HS-5 (cell line): ENCODE results near the gene P2RX4.
"Not testable (repeated sequence)": the region's sequence is repeated elsewhere in the genome, so short reads cannot be mapped to it uniquely, and the experiment has no call there.

Experiments
- DNase-seq: peaks from one replicate; pipeline ENCODE4 v3.0.0-alpha.2; 2012; ENCODE audit warnings: low read depth

The P2RX4 gene, protein sequence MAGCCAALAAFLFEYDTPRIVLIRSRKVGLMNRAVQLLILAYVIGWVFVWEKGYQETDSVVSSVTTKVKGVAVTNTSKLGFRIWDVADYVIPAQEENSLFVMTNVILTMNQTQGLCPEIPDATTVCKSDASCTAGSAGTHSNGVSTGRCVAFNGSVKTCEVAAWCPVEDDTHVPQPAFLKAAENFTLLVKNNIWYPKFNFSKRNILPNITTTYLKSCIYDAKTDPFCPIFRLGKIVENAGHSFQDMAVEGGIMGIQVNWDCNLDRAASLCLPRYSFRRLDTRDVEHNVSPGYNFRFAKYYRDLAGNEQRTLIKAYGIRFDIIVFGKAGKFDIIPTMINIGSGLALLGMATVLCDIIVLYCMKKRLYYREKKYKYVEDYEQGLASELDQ

DNA sequence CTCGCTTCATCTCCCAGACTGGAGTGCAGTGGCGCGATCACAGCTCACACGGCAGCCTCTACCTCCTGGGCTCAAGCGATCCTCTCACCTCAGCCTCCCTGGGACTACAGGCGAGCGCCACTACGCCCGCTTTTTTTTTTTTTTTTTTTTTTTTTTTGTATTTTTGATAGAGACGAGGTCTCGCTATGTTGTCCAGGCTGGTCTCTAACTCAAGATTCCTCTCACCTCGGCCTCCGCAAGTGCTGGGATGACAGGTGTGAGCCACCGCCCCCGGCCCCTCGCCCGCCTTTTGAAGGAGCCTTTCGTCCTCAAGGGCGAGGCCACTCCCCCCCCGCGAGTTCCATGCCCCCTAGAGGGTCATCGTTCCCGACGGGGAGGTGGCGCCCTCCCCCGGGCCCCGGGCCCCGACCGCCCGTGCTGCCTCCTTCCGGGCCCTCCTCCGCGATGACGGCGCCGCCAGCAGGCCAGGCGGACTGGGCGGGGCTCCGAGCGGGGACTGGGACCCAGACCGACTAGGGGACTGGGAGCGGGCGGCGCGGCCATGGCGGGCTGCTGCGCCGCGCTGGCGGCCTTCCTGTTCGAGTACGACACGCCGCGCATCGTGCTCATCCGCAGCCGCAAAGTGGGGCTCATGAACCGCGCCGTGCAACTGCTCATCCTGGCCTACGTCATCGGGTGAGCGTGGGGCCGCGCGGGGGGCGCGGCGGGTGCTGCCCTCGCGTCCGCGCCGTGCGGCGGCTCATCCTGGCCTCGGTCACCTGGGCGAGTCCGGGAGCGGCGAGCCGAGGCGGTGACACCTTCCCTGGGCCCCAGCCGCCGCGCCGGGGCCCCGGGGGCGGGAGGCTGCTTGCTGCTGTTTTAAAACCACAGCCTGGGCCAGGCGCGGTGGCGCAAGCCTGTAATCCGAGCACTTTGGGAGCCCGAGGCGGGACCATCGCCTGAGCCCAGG is at the start of gene P2RX4:
Gene P2RX4 (plus strand): TSS at position 506 of the 949 bp plus-strand sequence. CDS start 36 bp downstream, at position 542.
- DNase-seq, result peak; percentile 50

DNA sequence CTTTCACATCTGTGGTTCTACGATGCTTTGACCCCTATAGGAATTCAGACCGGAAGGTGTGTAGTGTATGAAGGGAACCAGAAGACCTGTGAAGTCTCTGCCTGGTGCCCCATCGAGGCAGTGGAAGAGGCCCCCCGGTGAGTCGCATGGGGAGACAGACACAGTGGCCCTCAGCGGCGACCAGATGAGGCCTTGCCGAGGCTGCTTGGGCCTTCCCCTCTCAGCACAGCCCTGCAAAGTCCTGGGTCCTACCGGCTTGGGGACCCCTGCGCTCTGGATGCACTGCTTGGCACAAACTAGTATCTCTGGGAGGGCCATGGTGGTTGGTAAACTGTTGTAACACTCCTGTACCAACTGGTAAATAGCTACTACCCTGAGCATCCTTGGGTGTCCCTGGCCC is 47.5 kb upstream of the P2RX4 start:
- no peak for DNase-seq

DNA sequence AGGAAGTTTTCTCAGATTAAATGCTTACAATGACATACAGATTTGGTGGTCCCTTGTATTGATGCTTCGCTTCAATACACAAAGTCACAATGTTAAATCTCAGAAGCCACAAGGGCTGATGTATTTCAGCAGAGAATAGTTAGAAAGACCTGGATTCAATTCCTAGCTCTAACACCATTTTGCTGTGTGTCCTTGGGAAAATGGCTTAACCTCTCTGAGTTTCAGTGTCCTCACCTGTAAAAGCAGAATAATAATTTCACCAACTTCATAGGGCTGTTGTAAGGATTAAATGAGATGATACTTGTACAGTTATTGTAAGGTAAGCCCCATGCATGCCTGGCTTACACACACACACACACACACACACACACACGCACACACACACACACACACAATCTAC is 46.9 kb upstream of the P2RX4 start:
- DNase-seq, result no peak

DNA sequence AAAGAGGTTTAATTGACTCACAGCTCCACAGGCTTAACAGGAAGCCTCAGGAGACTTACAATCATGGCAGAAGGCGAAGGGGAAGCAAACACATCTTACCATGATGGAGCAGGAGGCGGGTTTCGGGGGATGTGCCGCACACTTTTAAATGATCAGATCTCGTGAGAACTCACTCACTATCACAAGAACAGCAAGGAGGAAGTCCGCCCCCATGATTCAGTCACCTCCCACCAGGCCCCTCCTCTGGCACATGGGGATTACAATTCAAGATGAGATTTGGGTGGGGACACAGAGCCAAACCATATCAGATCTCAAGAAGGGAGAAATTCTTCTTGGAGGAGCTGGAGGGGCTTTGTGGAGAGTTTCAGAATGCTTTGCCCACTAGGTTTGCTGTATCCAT is 45.1 kb upstream of the P2RX4 start:
- not testable (repeated sequence) for DNase-seq

DNA sequence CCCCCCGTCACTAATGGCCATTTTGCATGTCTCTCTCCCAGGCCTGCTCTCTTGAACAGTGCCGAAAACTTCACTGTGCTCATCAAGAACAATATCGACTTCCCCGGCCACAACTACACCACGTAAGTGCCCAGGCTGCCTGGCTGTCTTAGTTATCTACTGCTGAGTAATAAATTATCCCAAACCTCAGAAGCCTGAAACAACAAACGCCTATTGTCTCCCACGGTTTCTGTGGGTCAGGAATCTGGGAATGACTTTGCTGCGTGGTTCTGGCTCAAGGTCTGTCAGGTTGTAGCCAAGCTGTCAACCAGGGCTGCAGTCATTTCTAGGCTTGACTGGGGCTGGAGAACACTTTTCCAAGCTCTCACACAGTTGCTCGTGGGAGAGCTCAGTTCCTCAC is 44.6 kb upstream of the P2RX4 start:
- no peak for DNase-seq

DNA sequence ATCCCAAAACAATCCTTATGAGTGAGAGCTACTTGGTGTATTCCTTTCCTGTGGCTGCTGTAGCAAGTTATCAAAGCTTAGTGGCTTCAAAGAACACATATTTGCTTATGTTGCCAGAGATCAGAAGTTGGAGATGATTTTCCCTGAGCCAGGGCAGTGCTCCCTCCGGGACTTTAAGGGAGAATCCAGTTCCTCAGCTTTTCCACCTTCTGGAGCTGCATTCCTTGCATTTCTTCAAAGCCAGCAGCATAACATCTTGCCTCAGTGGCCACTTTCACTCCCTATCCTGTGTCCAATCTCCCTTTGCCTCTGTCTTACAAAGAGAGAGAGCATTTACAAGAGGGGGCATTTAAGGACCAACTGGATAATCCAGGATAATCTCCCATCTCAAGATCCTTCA is 43.6 kb upstream of the P2RX4 start:
- DNase-seq, result no peak

DNA sequence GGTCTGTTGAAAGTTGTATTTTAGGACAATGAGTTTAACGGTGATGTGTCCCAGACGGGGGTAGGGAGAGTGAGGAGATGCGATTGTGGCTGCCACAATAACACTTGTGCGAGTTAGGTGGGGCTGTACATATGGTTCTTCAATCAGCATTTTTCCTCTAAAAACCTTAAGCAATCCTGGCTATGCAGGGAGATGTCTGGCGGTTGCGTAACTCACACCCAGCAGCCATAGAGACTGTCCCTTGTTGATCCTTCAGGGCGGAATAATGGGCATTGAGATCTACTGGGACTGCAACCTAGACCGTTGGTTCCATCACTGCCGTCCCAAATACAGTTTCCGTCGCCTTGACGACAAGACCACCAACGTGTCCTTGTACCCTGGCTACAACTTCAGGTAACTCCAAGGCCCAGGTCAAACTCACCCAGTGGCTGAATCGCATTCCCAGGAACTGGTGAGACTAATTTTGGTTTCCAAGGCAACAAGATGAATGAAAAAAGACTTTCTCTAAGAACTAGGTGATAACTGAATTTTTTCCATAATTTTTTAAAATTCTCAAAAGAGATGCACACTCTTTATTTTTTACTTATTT is 42.6 kb upstream of the P2RX4 start:
- no peak for DNase-seq

DNA sequence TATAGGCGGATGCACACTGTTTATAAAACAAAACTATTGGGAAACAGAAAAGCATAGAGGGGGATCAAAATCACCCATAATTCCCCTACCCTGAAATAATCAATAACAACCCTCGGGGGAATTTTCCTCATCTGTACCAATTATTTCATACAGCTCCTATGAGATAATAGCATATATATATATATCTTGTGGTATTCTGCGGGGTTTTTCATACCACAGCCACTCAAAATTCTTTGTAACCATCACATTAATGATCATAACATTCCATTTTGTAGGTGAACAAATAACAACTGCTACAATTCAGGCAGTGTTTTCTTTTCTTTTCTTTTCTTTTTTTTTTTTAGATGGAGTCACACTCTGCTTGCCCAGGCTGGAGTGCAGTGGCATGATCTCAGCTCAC is 42.0 kb upstream of the P2RX4 start:
- no peak for DNase-seq

DNA sequence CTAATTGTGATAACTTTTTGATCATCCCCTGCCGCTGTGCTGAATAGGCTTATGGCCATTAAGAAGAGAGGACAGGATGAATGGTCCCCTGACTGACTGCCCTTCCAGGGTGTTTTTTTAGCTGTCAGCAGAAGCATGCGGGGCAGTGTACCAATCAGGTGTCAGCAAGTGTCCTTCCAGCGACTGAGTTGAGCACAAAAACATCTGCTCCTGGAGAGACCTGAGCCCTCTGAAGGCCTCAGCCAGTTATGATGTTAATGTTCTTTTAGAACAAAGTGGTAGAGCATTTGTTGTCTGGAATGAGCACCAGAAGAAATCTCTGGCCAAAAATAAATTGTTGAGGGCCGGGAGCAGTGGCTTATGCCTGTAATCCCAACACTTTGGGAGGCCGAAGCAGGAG is 39.8 kb upstream of the P2RX4 start:
- no peak for DNase-seq

DNA sequence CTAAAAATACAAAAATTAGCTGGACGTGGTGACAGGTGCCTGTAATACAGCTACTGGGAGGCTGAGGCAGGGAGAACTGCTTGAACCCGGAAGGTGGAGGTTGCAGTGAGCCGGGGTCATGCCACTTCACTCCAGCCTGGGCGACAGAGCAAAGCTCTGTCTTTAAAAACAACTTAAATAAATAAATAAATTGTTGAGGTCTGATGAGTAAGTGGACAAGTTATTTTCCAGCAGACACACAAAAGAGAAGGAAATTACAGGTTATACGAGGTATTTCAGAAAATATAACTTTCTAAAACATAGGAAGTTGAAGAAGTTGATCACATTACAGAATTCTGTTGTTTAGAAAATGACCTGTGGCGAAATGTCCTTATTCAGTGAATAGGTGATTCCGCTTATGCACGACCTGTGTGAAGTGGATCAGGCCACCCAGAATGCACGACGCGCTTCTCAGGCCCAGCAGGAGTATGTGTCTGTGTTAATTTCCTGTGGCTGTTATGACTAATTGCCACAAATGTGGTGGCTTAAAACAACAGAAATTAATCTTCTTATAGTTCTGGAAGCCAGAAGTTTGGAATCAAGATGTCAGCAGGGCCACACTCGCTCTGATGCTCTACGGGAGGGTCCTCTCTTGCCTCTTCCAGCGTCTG is 39.2 kb upstream of the P2RX4 start:
- DNase-seq, result peak; percentile 14

DNA sequence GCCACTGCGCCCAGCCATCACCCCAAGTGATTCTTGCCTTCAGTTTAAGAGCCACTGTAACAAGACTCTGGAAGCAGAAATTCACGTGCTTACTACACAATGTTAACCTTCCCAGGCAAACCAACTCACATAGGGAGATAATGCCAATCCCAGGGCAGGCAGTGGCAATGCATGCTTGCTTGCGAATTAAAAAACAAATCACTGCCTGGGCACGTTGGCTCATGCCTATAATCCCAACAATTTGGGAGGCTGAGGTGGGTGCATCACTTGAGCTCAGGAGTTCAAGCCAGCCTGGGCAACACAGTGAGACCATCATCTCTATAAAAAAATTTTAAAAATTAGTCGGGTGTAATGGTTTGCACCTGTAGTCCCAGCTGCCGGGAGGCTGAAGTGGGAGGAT is 37.8 kb upstream of the P2RX4 start:
- DNase-seq, result no peak

DNA sequence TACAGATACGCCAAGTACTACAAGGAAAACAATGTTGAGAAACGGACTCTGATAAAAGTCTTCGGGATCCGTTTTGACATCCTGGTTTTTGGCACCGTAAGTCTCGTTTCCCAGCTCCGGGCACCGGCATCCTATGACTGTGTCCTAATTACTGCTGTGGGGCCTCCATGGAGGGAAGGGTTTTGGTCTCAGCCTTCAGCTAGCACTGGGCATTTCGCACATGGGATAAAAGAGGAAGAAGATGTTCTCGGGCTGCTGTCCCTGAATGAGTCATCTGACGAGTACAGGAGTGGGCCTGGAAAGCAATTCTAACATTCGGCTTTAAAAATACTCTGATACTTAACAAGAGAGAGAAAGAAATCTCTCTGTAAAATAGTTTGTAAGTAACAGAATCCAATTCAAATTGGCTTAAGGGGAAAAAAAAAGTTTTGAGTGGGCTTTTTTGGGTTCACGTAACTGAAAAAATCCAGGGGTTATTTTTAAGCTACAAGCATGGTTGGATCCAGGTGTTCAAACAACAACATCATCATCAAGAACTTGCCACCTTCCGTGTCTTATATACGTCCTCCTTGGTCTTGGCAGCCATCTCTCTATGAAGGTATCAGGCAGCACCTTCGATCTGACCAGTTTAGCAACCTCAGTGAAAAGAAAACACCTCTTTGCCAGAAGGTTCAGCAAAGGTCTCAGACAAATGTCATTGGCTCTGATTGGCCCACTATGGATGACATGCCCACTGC is 34.4 kb upstream of the P2RX4 start:
- no peak for DNase-seq

DNA sequence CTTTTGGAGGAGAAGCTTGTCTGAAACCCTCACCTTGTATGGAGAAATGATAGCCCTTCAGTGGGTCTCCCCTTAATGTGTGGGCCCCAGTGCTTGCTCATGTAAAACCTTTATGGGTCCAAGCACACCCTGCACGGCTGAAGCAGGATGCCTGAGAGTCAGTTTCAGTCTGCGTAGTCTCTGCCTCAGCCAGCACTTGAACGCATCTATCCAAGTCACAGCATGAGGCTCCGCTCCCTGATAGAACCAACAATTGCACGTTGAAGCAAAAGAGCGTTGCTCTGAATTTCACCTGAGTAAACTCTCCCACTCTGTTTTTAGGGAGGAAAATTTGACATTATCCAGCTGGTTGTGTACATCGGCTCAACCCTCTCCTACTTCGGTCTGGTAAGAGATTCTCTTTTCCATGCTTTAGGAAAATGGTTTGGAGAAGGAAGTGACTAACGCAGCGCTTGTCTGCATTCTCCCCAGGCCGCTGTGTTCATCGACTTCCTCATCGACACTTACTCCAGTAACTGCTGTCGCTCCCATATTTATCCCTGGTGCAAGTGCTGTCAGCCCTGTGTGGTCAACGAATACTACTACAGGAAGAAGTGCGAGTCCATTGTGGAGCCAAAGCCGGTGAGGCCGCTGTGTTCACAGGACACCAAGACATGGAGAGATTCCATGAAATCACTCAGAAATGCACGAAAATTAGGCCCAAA is 33.0 kb upstream of the P2RX4 start:
- no peak for DNase-seq

DNA sequence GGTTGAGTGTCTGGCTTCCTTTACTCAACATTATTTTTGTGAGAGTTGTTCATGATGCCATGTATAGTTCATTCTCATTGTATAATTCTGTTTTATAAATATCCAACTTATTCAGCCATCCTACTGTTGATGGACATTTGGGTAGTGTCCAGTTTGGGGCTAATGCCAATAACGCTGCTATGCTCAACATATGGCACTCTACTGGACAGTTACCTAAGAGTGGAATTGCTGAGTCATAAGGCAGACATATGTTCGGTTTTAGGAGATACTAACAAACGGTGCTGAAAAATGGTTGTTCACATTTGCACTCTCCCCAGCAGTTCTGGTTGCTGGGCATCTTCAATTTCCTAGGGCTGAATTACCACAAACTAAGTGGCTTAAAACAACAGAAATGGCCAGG is 28.7 kb upstream of the P2RX4 start:
- DNase-seq, result peak; percentile 67

DNA sequence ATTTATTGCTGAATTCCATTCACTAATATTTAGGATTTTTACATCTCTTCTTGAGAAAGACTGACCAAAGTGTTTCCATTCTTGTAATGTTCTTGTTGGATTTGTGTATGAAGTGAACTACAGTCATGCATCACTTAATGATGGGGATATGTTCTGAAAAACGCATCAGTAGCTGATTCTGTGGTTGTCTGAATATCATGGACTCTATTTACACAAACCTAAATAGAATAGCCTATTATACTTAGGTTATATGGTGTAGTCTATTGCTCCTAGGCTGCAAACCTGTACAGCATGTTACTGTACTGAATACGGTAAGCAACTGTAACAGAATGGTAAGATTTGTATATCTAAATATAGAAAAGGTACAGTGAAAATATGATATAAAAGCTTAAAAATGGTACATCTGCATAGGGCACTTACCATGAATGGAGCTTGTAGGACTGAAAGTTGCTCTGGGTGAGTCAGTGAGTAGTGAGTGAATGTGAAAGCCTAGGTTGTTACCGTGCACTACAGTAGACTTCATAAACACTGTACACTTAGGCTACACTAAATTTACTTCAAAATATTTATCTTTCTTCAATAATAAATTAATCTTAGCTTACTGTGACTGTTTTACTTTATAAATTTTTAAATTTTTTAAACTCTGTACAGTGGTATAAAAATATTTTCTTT is 27.6 kb upstream of the P2RX4 start:
- DNase-seq, result no peak

DNA sequence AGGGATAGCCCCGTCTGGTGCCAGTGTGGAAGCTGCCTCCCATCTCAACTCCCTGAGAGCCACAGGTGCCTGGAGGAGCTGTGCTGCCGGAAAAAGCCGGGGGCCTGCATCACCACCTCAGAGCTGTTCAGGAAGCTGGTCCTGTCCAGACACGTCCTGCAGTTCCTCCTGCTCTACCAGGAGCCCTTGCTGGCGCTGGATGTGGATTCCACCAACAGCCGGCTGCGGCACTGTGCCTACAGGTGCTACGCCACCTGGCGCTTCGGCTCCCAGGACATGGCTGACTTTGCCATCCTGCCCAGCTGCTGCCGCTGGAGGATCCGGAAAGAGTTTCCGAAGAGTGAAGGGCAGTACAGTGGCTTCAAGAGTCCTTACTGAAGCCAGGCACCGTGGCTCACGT is 25.5 kb upstream of the P2RX4 start:
- DNase-seq, result no peak

DNA sequence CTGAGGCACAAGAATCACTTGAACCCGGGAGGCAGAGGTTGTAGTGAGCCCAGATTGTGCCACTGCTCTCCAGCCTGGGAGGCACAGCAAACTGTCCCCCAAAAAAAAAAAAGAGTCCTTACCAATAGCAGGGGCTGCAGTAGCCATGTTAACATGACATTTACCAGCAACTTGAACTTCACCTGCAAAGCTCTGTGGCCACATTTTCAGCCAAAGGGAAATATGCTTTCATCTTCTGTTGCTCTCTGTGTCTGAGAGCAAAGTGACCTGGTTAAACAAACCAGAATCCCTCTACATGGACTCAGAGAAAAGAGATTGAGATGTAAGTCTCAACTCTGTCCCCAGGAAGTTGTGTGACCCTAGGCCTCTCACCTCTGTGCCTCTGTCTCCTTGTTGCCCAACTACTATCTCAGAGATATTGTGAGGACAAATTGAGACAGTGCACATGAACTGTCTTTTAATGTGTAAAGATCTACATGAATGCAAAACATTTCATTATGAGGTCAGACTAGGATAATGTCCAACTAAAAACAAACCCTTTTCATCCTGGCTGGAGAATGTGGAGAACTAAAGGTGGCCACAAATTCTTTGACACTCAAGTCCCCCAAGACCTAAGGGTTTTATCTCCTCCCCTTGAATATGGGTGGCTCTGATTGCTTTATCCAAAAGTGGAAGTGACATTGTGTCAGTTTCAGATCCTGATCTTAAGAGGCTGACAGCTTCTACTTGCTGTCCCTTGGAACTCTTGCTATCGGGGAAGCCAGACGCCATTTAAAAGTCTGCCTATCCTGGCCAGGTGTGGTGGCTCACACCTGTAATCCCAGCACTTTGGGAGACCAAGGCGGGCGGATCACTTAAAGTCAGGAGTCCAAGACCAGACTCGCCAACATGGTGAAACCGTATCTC is 24.7 kb upstream of the P2RX4 start:
- no peak for DNase-seq

DNA sequence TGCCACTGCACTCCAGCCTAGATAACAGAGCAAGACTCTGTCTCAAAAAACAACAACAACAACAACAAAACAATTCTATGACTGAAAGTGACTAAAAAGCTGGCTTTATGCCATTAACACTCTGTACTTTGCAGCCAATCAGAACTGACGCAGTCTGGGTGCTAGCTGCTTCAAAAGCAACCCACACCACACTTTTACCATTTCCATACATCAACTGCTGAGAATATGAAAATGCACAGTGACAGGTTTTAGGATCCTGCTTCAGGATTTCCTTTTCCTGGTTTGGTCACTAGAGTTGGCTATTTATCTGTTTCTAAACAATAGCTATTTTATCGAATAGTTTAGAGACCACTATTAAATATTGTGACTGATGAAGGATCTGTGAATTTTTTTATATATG is 23.1 kb upstream of the P2RX4 start:
- no peak for DNase-seq

DNA sequence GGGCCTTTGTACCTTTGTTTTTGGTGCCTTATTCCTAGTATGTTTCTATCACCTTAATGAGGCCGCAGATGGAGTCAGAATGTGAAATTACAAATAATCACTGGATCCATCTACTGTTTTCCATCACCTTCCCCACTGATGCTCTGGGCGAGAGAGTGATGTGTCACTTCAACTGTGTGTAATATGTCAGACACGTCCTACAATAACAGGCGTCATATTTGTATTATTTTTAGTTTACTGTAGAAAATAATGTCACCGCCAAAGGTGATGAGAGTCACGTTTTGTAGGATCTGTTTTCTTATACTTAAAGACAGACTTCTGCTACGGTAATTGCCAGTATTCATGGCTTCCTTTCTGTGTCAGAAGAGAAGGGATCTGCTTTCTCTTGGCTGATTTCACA is 22.4 kb upstream of the P2RX4 start:
- DNase-seq, result no peak
